Tibial artery (tissue), 4 donors: ENCODE results near the gene MRPS23.

Experiments used
- DNase-seq, 2 donors: peaks; one replicate each; pipeline ENCODE4 v3.0.0-alpha.2; 2019
- H3K27ac ChIP-seq, 2 donors: fragments of 200-600 bp; sonication (generic) in 1 of 2; 1 replicate in 1 of 2; 2 replicates in 1 of 2; pipeline ENCODE4 v1.5.1; 2018 to 2019; ENCODE audit warnings: mild to moderate bottlenecking in 1 of 2
- H3K27me3 ChIP-seq, 2 donors: fragments of 200-600 bp; sonication (generic) in 1 of 2; one replicate each; pipeline versions ENCODE4 v1.5.1 to v1.6.0; 2016 to 2019
- H3K36me3 ChIP-seq, 3 donors: fragments of 200-600 bp; sonication (generic) in 2 of 3; one replicate each; pipeline ENCODE4 v1.5.1; 2016 to 2019; ENCODE audit warnings: mild to moderate bottlenecking in 2 of 3
- H3K4me1 ChIP-seq, 4 donors: fragments of 200-600 bp; sonication (generic) in 2 of 4; 1 replicate in 3 of 4; 2 replicates in 1 of 4; pipeline ENCODE4 v1.5.1; 2016 to 2019
- H3K4me3 ChIP-seq, 2 donors: fragments of 200-600 bp; sonication (generic) in 1 of 2; 1 replicate in 1 of 2; 2 replicates in 1 of 2; pipeline ENCODE4 v1.5.1; 2018 to 2019; ENCODE audit warnings: mild to moderate bottlenecking in 2 of 2
- H3K9me3 ChIP-seq, 3 donors: fragments of 200-600 bp; sonication (generic) in 1 of 3; one replicate each; pipeline ENCODE4 v1.5.1; 2016 to 2019
- CTCF ChIP-seq, 2 experiments: fragments of 200-600 bp in 1 of 2; fragments of 450-650 bp in 1 of 2; IDR thresholded peaks; one replicate each; pipeline ENCODE4 v1.5.1; 2017 to 2019; ENCODE audit warnings: antibody characterized with exemption in 2 of 2, mild to moderate bottlenecking in 1 of 2, moderate library complexity in 1 of 2
- intact Hi-C: fragments of 100-400 bp; cut with DNase I; formaldehyde crosslinking; loops from one replicate; pipeline ENCODE4 v1.15.0; 2023; ENCODE audit warnings: low total_unique reads

MRPS23 gene

GRCh38 chr17:57808882-57809281 lies 41.0 kb downstream of the MRPS23 start:
- Histone ChIP-seq H3K36me3 (no peaks in the 10 kb centered on the region), H3K4me1 (peaks cover 0 to 20% (median 13%) of the 10 kb centered on the region in 4 donors), H3K4me3 (no peak overlapping the region), H3K27ac (no peak overlapping the region), H3K27me3 (no peaks in the 10 kb centered on the region), H3K9me3 (no peaks in the 10 kb centered on the region)
- no peak for DNase-seq
- intact Hi-C loops = loop anchor here (10.0 kb wide), 1 partner anchor 134 kb away; no protein-coding TSS in a partner anchor
- TF ChIP-seq CTCF (IDR thresholded peaks at IDR 0.05) = no peak

- no peak for DNase-seq
- Histone ChIP-seq H3K27me3 (no peaks in the 10 kb centered on the region), H3K36me3 (no peaks in the 10 kb centered on the region), H3K4me3 (no peak overlapping the region), H3K9me3 (peaks cover 0 to 3% (median 2%) of the 10 kb centered on the region in 3 donors), H3K4me1 (peaks cover 0 to 11% (median 6%) of the 10 kb centered on the region in 4 donors), H3K27ac (no peak overlapping the region)
- TF ChIP-seq CTCF (IDR thresholded peaks at IDR 0.05) = no peak
- intact Hi-C loops = loop anchor here (10.0 kb wide), 1 partner anchor 131 kb away; no protein-coding TSS in a partner anchor
Measured at GRCh38 chr17:57806167-57806830, 43.5 kb downstream of the MRPS23 start.

GRCh38 chr17:57803021-57803420 lies 46.8 kb downstream of the MRPS23 start:
- no peaks in the 10 kb centered on the region for H3K36me3 ChIP-seq
- H3K4me3 ChIP-seq = no peak overlapping the region
- no peak for DNase-seq
- no peaks in the 10 kb centered on the region for H3K4me1 ChIP-seq
- intact Hi-C loops = loop anchor here (10.0 kb wide), 1 partner anchor 128 kb away; no protein-coding TSS in a partner anchor
- TF ChIP-seq CTCF (IDR thresholded peaks at IDR 0.05) = no peak
- no peaks in the 10 kb centered on the region for H3K27me3 ChIP-seq
- H3K27ac ChIP-seq = no peak overlapping the region
- peaks cover 0 to 10% (median 3%) of the 10 kb centered on the region in 3 donors for H3K9me3 ChIP-seq

GRCh38 chr17:57801044-57801711 lies 48.7 kb downstream of the MRPS23 start:
- no peak overlapping the region for H3K27ac ChIP-seq
- TF ChIP-seq CTCF (IDR thresholded peaks at IDR 0.05) = no peak
- no peaks in the 10 kb centered on the region for H3K4me1 ChIP-seq
- H3K36me3 ChIP-seq = no peaks in the 10 kb centered on the region
- no peak for DNase-seq
- intact Hi-C loops = loop anchor here (10.0 kb wide), 1 partner anchor 126 kb away; no protein-coding TSS in a partner anchor
- H3K27me3 ChIP-seq = no peaks in the 10 kb centered on the region
- peaks cover 0 to 10% (median 3%) of the 10 kb centered on the region in 3 donors for H3K9me3 ChIP-seq
- H3K4me3 ChIP-seq = no peak overlapping the region

GRCh38 chr17:57794841-57795240 lies 55.0 kb downstream of the MRPS23 start:
- no peak for DNase-seq
- intact Hi-C loops = no loop called here
- no peaks in the 10 kb centered on the region for H3K9me3 ChIP-seq
- no peaks in the 10 kb centered on the region for H3K36me3 ChIP-seq
- TF ChIP-seq CTCF (IDR thresholded peaks at IDR 0.05) = no peak
- H3K4me3 ChIP-seq = no peak overlapping the region
- no peak overlapping the region for H3K27ac ChIP-seq
- no peaks in the 10 kb centered on the region for H3K4me1 ChIP-seq
- H3K27me3 ChIP-seq = peaks cover 0 to 3% of the 10 kb centered on the region in 2 donors
